Measurements from ENCODE around the gene CAGE1.

CAGE1 gene

DNA sequence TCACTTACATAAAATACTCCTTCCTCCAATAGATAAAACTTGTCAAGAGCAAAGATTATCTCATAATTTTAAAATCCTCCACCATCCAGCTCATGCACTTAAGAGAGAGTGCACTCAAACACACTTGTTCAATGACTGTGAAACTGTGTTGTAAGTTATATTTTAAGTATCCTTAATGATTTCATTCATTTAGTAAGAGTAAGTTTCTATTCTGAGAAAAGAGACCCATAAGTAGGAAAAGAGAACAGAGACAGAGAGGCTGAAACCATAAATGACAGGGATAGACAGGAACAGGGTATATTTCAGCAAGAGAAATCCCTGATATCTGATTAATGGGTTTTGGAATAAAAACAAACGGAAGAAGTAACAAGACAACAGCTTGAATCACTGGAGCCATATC, 84.7 kb downstream of the CAGE1 start:
- no peak for DNase-seq

DNA sequence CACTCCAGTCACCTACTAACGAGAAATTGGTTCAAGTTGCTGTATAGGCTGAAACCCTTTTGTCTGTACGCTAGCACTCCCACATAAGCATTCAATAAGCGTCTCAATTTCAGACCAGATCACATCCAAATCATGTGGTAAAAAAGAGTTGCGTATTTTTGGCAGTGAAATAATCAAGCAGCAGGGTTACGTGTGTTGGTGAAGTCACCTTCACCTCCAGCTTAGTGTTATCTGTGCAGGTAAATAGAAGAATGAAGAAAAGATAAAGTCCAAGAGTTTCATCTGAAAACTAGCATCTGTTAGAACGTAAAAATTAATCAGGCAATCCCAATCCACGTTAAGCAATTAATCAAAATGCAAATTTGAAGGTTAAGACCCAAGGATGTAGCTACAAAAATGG, 87.8 kb downstream of the CAGE1 start:
- no peak for DNase-seq

DNA sequence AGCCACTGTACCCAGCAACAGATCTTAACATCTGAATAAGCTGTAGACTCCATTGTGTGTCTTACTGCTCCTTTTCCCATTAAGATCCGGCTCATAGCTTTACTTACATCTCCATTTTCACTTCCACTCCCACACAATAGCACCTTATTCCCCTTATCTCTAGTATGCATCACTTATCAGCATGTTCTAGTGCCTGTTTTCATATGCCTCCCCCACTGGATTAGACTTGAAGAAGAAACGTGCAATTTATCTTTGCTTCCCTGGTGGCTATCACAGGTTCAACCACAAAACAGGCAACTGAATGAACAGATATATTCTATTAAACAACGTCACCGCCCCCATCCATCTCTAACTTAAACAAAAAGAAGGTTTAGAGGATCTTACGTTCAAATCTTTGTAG, 88.6 kb downstream of the CAGE1 start:
- no peak for DNase-seq

DNA sequence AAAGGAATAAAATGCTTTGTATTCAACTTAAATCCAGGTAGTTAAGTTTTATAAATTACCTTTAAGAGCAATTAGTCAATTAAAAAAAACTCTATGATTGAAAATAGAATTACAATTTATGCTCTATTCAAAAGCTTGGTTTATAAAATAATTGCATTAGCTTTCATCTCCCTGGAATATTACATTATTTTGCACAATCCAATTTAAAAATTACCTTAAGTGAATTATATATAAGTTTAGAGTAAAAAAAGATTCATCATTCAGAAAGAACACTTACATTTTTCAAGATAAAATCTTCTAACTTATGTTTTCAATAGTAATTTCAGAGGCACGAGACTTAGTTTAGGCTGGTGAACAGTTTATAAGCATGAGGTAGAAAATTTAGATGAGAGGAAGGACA, 91.4 kb downstream of the CAGE1 start:
- no peak for DNase-seq

DNA sequence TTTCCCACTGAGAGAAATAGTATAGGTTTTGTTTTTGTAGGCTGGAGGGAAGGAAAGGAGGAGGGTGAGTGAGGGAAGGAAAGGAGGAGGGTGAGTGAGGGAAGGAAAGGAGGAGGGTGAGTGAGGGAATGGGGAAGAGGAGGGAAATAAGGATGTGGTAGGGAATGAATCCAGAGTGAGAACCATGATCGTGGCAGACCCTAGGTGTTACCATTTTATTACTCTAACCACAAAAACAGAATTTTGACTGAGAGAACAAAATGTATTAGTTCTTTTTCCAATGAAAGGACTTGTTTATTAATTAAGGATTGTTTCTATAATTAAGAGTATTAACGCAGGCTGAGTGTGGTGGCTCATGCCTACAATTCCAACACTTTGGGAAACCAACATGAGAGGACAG, 92.9 kb downstream of the CAGE1 start:
- DNase-seq = no peak

DNA sequence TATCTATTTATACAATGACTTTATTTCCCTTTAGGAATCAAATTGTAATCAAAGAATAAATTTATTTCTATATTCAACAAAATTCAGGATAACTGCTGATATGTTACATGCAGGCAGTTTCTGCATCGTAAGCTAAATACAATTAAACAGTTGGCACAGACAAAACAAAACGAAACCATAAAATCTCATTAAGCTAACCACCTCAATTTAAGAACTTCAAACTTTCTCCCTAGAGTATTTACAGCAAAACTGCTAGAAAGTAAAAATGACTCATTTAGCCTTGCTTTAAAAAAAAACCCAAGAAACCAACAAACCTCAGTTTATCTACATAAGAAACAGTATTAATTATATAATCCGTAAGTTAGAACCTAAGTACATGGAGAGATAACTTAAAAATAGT, 93.6 kb downstream of the CAGE1 start:
- DNase-seq = no peak

DNA sequence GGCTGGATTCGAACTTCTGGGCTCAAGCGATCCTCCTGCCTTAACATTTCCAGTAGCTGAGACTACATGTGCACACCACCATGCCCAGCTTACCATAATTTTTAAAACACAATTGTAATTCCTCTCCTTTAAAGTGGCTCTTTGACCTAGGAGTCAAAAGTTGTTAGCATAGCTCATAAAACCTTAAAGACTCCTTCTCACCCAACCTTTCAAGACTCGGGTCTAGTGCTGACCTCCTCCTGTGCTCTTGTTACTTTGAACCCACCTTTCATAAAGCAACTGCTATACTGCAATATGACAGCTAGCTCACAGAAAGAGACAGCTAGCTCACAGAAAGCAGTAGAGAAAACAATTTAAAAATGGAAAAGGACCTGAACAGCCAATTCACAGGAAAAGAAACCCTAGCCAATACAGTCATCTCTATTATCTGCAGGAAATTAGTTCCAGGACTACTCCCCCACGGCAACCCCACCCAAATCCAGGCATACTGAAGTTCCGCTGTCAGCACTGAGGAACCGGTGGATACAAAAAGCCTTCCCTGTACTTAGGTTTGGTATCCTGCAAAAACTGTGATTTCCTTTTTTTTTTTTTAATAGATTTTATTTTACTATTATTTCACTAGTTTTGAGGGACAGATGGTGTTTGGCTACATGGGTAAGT, 96.8 kb downstream of the CAGE1 start:
- no peak for DNase-seq

DNA sequence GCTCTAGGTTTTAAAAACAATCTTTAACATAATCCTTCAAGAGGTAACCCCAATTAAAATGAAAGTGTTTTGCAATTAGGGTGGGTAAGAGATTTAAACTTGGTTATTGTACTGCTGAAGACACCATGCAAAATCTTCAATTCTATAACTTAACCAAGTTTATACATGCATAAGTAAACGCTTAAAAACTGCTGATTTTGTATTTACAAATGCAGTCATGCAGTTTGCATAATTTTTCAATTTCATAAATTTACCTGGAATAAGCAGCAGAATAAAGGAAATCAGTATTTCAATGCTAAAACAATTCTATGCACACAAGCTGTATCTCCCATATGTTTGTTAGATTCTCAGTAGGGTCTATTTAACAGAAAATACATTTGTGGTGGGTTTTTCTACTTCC, 99.5 kb downstream of the CAGE1 start:
- no peak for DNase-seq

DNA sequence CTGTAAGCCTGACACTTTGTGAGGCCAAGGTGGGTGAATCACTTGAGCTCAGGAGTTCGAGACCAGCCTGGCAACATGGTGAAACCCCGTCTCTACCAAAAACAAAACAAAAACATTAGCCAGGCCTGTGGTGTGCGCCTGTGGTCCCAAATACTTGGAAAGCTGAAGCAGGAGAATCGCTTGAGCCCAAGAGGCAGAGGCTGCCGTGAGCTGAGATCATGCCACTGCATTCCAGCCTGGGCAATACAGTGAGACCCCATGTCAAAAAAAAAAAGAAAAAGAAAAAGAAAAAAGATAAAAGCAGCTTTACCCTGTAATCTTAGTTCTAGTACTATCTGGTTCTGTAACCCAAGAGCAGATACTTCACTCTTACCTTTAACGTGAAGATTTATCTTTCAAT, 104.1 kb downstream of the CAGE1 start:
- DNase-seq = no peak

DNA sequence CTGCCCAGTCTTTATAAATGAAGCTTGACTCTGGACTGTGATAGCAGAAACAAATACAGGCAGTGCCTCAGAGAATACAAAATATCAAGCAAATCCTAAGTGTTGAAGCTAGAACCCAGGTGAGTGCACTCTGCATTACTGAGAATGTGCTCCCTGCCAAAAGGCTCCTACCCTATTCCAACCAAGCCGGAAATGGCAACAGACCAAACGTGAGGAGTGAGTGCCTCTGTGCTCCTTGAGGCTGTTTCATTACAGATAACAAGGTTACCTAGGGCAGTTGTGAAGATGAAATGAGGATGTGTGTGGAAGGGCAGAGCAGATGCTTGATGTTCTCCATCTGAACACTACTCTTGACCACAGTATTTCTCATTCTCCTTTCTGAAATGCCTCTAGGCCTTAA, 105.9 kb downstream of the CAGE1 start:
- DNase-seq = no peak

DNA sequence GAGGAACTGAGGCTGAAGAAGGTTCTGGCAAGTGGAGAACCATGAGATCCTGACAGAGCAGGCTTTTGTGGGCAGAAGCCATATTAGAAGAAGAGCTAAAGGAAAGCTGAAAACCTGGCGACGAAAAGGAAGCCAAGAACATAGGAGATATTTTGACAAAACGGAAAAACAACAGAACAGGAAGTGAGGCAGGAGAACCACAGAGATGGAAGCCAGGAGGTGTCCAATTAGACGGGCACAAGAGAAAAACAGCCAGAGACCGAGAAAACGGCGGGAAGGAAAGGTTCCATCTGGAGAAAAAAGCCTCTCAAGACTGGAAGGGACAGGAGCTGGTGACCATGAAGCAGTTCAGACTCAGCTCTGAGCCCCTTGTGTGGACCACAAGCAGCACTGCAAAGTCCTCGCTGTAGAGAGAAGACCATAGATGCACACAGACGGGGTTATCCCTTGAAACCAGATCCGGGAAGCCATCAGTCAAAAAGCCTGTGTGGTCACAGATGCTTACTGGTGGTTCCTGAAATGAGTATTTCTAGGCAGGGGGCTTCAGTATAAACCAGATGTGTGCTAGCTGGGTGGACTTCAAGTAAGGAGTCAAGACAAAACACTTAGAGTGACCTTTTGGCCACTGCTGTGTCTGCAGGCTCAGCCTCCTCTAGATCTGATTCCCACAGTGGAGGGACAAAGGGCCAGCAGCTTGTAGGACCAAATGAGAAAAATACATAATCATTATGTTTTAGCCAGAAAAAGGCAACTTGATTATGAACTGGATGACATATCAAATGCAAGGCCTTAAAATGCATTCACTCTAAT, 107.2 kb downstream of the CAGE1 start:
- DNase-seq = no peak

All from NCI-H187 (cell line).